NCI-H146 (cell line): ENCODE data around the gene RNF149.

Source experiments
- DNase-seq: peaks from one replicate; lab custom pipeline; 2025; lab: John Stamatoyannopoulos, UW

Gene RNF149

GRCh38 chr2:101231240-101231639 is 77.3 kb downstream of the RNF149 start:
- no peak for DNase-seq

GRCh38 chr2:101230541-101231001 is 77.9 kb downstream of the RNF149 start:
- DNase-seq, result no peak
